GM03348 (cell line): Measurements from ENCODE around the gene PYY.
"Not testable (repeated sequence)": the region's sequence is repeated elsewhere in the genome, so short reads cannot be mapped to it uniquely, and the experiment has no call there.

ENCODE experiments used
- DNase-seq: peaks from one replicate; pipeline ENCODE4 v3.0.0; 2012; ENCODE audit warnings: low spot score

PYY gene

GRCh38 chr17:43945074-43945829 is 8.5 kb downstream of the PYY start:
- DNase-seq, result no peak

GRCh38 chr17:43942051-43942685 is 11.6 kb downstream of the PYY start, which contains the start of gene PPY:
PPY (minus strand) TSS chr17:43942476; CDS start chr17:43941654, 822 bp downstream.
- DNase-seq, result no peak

- peak; percentile 55 for DNase-seq
These were observed 13.1 kb downstream of the PYY start for GRCh38 chr17:43940630-43941029.

- no peak for DNase-seq
These were observed 13.9 kb downstream of the PYY start for GRCh38 chr17:43939886-43940285.

- not testable (repeated sequence) for DNase-seq
These were observed 14.3 kb downstream of the PYY start for GRCh38 chr17:43939452-43939851.

- DNase-seq, result no peak
These were observed 14.9 kb downstream of the PYY start for GRCh38 chr17:43938838-43939182.

GRCh38 chr17:43936434-43936833 is 17.3 kb downstream of the PYY start:
- DNase-seq, result peak; percentile 49

- DNase-seq, result no peak
These were observed 17.8 kb downstream of the PYY start for GRCh38 chr17:43935926-43936261.

GRCh38 chr17:43935204-43935925 is 18.4 kb downstream of the PYY start:
- DNase-seq, result no peak

- no peak for DNase-seq
These were observed 20.8 kb downstream of the PYY start for GRCh38 chr17:43932923-43933322.

- no peak for DNase-seq
These were observed 21.4 kb downstream of the PYY start for GRCh38 chr17:43932357-43932756.

GRCh38 chr17:43931062-43931571 is 22.6 kb downstream of the PYY start:
- no peak for DNase-seq

- DNase-seq, result no peak
These were observed 25.1 kb downstream of the PYY start for GRCh38 chr17:43928609-43929008.

GRCh38 chr17:43927929-43928328 is 25.8 kb downstream of the PYY start:
- not testable (repeated sequence) for DNase-seq

GRCh38 chr17:43927060-43927864 is 26.5 kb downstream of the PYY start:
- DNase-seq, result no peak

GRCh38 chr17:43924558-43924957 is 29.2 kb downstream of the PYY start:
- no peak for DNase-seq

- no peak for DNase-seq
These were observed 33.1 kb downstream of the PYY start for GRCh38 chr17:43920500-43921095.

- DNase-seq, result no peak
These were observed 35.7 kb downstream of the PYY start for GRCh38 chr17:43918026-43918389.

- no peak for DNase-seq
These were observed 36.3 kb downstream of the PYY start for GRCh38 chr17:43917348-43918025.

GRCh38 chr17:43917016-43917347 is 36.8 kb downstream of the PYY start:
- DNase-seq, result no peak

GRCh38 chr17:43916385-43916784 is 37.4 kb downstream of the PYY start:
- DNase-seq, result no peak
